Embryonic facial prominence (tissue), 1 donor: ENCODE measurements around the gene GLCE.
"Not testable (repeated sequence)": the region's sequence is repeated elsewhere in the genome, so short reads cannot be mapped to it uniquely, and the experiment has no call there.

Experiments used
- DNase-seq: peaks from one replicate; pipeline ENCODE4 v3.0.0-alpha.2; 2016; ENCODE audit errors: extremely low spot score

GLCE gene

GRCh38 chr15:69272139-69272538, 111.7 kb downstream of the GLCE start:
- no peak for DNase-seq

- DNase-seq: no peak
Measured at GRCh38 chr15:69272891-69273290, 112.5 kb downstream of the GLCE start.

GRCh38 chr15:69275074-69275670, 114.7 kb downstream of the GLCE start:
- no peak for DNase-seq

GRCh38 chr15:69275933-69276560, 115.6 kb downstream of the GLCE start:
- no peak for DNase-seq

- DNase-seq: no peak
Measured at GRCh38 chr15:69277316-69277715, 116.9 kb downstream of the GLCE start.

GRCh38 chr15:69279636-69280035, 119.2 kb downstream of the GLCE start:
- no peak for DNase-seq

GRCh38 chr15:69280783-69281182, 120.3 kb downstream of the GLCE start:
- no peak for DNase-seq

GRCh38 chr15:69282104-69282743, 121.8 kb downstream of the GLCE start:
- no peak for DNase-seq

GRCh38 chr15:69285834-69286233, 125.4 kb downstream of the GLCE start:
- DNase-seq: no peak

- no peak for DNase-seq
Measured at GRCh38 chr15:69288011-69288410, 127.6 kb downstream of the GLCE start.

GRCh38 chr15:69288531-69289341, 128.3 kb downstream of the GLCE start:
- DNase-seq: no peak

- DNase-seq: no peak
Measured at GRCh38 chr15:69289342-69290146, 129.1 kb downstream of the GLCE start.

GRCh38 chr15:69290346-69291164, 130.1 kb downstream of the GLCE start:
- no peak for DNase-seq

GRCh38 chr15:69291651-69292050, 131.2 kb downstream of the GLCE start:
- not testable (repeated sequence) for DNase-seq

GRCh38 chr15:69292826-69293420, 132.5 kb downstream of the GLCE start:
- no peak for DNase-seq

GRCh38 chr15:69293741-69294615, 133.5 kb downstream of the GLCE start:
- no peak for DNase-seq

- DNase-seq: no peak
Measured at GRCh38 chr15:69296606-69297005, 136.2 kb downstream of the GLCE start.

- no peak for DNase-seq
Measured at GRCh38 chr15:69297642-69298353, 137.4 kb downstream of the GLCE start.

- DNase-seq: no peak
Measured at GRCh38 chr15:69298354-69298696, 137.9 kb downstream of the GLCE start.
